Left lung (tissue), 10 donors: ENCODE results near the gene ADIPOR2. TPM values are rescaled to one million over a fixed set of nuclear protein-coding genes. Genes with fewer than 3 reads are reported as not detected.

ENCODE experiments used
- ATAC-seq: fragments of 200-7000 bp; cut with Tn5 transposase; one replicate; pipeline ENCODE4 v1.9.1; 2020; ENCODE audit warnings: moderate library complexity
- DNase-seq, 4 donors: peaks; one replicate each; pipeline ENCODE4 v3.0.0-alpha.2; 2013 to 2020
- H3K27ac ChIP-seq, 2 donors: fragments of 200-600 bp; sonication (generic) in 1 of 2; one replicate each; pipeline versions ENCODE4 v1.5.0 to v1.8.0; 2020 to 2021
- H3K27me3 ChIP-seq, 2 donors: fragments of 200-600 bp; sonication (generic) in 1 of 2; one replicate each; pipeline versions ENCODE4 v1.5.0 to v1.8.0; 2020 to 2021
- H3K36me3 ChIP-seq, 2 donors: fragments of 200-600 bp; sonication (generic) in 1 of 2; one replicate each; pipeline versions ENCODE4 v1.5.0 to v1.8.0; 2020 to 2021
- H3K4me1 ChIP-seq, 2 donors: fragments of 200-600 bp; one replicate each; pipeline ENCODE4 v1.8.0; 2021
- H3K4me3 ChIP-seq, 2 donors: fragments of 200-600 bp; sonication (generic) in 1 of 2; one replicate each; pipeline versions ENCODE4 v1.5.0 to v1.8.0; 2020 to 2021; ENCODE audit warnings: mild to moderate bottlenecking in 1 of 2
- H3K9me3 ChIP-seq, 2 donors: fragments of 200-600 bp; sonication (generic) in 1 of 2; one replicate each; pipeline versions ENCODE4 v1.5.0 to v1.8.0; 2020 to 2021
- intact Hi-C, 2 donors: fragments of 100-400 bp; cut with DNase I; formaldehyde crosslinking; loops; one replicate each; pipeline versions ENCODE4 v1.11.2 to v1.14.2; 2022
- polyA plus RNA-seq, 6 donors: library from polyadenylated mRNA; unstranded; fragments of 120-200 nt; gene quantifications; one replicate each; pipeline ENCODE4 v1.2.1, GENCODE V29; 2013; ENCODE audit not compliant: insufficient read length in 6 of 6
- total RNA-seq, 2 donors: library from RNA; stranded (reverse); fragmentation: NEBNext Ultra II Directional; extraction: Animal tissue kit (Norgen Biotek cat#: 25700); gene quantifications; one replicate each; pipeline ENCODE4 v1.2.1, GENCODE V29; 2021
- TF ChIP-seq, protein P1 (sequence below), 2 donors: fragments of 200-600 bp; sonication (generic) in 1 of 2; IDR thresholded peaks; one replicate each; pipeline versions ENCODE4 v1.5.0 to v1.8.0; 2021; ENCODE audit warnings: antibody characterized with exemption in 2 of 2
- donor health status: DM: no; HTN: yes; CAD: no.
- donor health status: DM: no; HTN: no; CAD: no.

Gene ADIPOR2
- total and polyA plus RNA-seq, 8 donors: 37.0 to 66.8 (median 41.7) TPM

DNA sequence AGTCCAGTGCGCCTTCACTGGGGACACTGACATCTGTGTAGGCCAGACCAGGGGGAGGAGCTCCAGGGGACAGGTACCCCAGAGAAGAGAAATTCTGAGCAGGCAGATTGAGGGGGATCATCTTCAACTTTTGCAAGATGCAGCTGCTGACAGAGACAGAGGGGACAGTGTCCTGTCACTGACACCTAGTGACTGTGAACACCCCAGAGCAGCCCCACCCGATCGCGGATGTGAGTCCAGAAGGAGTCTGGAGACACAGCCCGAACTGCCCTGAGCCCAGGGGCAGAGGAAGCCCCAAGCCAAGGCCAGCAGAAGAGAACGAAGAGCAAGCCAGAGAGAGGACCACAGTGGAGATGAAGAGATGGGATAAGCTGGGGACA is 107.8 kb downstream of the ADIPOR2 start:
- ATAC-seq (no peak), DNase-seq (peak in 1 of 4 donors; percentile 68)
- no peaks in the 10 kb centered on the region for H3K27me3 ChIP-seq
- no peak overlapping the region for H3K4me3 ChIP-seq
- peaks cover 0 to 29% of the 10 kb centered on the region in 2 donors for H3K4me1 ChIP-seq
- H3K36me3 ChIP-seq: no peaks in the 10 kb centered on the region
- H3K27ac ChIP-seq: peak overlapping the region in 1 of 2 donors; percentile 23
- H3K9me3 ChIP-seq: no peaks in the 10 kb centered on the region
- TF ChIP-seq, protein P1, sequence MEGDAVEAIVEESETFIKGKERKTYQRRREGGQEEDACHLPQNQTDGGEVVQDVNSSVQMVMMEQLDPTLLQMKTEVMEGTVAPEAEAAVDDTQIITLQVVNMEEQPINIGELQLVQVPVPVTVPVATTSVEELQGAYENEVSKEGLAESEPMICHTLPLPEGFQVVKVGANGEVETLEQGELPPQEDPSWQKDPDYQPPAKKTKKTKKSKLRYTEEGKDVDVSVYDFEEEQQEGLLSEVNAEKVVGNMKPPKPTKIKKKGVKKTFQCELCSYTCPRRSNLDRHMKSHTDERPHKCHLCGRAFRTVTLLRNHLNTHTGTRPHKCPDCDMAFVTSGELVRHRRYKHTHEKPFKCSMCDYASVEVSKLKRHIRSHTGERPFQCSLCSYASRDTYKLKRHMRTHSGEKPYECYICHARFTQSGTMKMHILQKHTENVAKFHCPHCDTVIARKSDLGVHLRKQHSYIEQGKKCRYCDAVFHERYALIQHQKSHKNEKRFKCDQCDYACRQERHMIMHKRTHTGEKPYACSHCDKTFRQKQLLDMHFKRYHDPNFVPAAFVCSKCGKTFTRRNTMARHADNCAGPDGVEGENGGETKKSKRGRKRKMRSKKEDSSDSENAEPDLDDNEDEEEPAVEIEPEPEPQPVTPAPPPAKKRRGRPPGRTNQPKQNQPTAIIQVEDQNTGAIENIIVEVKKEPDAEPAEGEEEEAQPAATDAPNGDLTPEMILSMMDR (IDR thresholded peaks at IDR 0.05): no peak
- intact Hi-C loops: loop anchor here (5.0 to 10.0 kb wide), 4 partner anchors 136 to 236 kb away; no protein-coding TSS in a partner anchor

DNA sequence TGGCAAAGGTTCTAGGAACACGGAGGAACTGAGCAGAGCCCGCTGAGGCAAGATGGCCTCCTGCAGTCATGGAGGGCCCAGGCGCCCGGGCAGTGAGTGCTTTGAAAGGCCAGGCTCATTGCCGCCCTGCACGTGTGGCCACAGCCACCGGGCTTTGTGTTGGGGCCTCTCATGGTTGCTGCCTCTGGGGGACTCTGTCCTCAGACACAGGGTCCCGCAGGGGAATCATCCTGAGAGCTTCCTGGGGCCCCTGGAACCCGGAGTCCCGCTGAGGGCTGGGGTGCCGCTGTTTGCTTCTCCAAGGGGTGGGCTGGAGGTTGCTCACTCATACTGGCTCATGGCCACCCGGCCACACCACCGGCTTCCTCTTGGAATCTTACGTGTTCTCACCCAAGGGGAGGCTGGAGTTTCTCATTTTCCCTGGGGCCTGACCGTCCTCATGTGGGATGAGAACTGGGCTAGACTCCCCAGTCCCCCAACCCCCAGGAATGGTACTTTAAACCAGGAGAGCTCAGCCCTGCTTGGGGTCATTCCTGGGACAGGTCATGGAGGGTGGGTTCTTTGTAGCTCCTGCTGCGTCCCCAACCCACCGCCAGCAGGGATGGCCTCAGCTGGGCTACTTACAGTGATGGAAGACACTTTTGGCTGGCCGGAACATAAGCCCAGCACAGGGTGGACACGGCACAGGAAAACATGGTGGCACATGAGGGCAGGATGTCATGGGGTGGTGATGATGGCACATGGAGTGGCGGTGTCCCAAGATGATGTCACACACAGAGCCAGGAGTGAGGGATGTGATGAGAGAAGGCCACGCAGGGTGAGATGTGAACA is 108.4 kb downstream of the ADIPOR2 start:
- TF ChIP-seq, protein P1 (IDR thresholded peaks at IDR 0.05): no peak
- intact Hi-C loops: loop anchor here (5.0 to 10.0 kb wide), 4 partner anchors 136 to 236 kb away; no protein-coding TSS in a partner anchor
- ATAC-seq: no peak

DNA sequence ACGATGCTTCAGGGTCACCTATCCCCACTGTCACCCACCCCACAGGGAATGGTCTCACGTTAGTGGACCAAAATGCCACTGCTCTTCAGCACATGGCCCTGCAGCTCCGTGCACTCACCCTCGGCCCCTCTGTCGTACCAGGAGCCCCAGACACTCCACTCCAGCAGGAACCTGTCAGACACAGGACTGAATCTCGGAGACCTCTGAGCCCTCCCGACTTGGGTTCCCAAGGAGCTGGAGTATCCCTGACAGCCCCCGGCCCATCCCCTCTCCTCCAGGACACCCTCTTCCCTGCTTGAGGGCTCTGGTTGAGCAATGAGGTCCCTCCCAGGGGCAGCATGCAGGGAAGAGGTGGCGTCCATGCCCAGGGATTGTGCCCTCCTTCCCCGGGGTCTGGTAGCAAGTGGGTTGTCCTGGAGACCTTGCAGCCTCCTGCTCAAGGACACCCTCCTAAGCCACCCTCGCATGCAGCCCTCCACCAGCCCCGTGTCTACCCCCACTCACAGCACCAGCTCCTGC is 109.1 kb downstream of the ADIPOR2 start:
- Histone ChIP-seq H3K4me3 (no peak overlapping the region), H3K4me1 (peaks cover 0 to 30% of the 10 kb centered on the region in 2 donors), H3K36me3 (no peaks in the 10 kb centered on the region), H3K27ac (no peak overlapping the region), H3K27me3 (no peaks in the 10 kb centered on the region), H3K9me3 (no peaks in the 10 kb centered on the region)
- no peak for ATAC-seq
- intact Hi-C loops: loop anchor here (5.0 to 10.0 kb wide), 4 partner anchors 135 to 235 kb away; no protein-coding TSS in a partner anchor
- peak in 1 of 4 donors; percentile 67 for DNase-seq
- TF ChIP-seq, protein P1 (IDR thresholded peaks at IDR 0.05): no peak

More for the DNA sequence above, 108.4 kb downstream of the ADIPOR2 start:
- Histone ChIP-seq H3K4me3 (no peak overlapping the region), H3K27me3 (no peaks in the 10 kb centered on the region), H3K4me1 (peaks cover 0 to 29% of the 10 kb centered on the region in 2 donors), H3K36me3 (no peaks in the 10 kb centered on the region), H3K9me3 (no peaks in the 10 kb centered on the region), H3K27ac (no peak overlapping the region)
- DNase-seq: peak in 1 of 4 donors; percentile 68

DNA sequence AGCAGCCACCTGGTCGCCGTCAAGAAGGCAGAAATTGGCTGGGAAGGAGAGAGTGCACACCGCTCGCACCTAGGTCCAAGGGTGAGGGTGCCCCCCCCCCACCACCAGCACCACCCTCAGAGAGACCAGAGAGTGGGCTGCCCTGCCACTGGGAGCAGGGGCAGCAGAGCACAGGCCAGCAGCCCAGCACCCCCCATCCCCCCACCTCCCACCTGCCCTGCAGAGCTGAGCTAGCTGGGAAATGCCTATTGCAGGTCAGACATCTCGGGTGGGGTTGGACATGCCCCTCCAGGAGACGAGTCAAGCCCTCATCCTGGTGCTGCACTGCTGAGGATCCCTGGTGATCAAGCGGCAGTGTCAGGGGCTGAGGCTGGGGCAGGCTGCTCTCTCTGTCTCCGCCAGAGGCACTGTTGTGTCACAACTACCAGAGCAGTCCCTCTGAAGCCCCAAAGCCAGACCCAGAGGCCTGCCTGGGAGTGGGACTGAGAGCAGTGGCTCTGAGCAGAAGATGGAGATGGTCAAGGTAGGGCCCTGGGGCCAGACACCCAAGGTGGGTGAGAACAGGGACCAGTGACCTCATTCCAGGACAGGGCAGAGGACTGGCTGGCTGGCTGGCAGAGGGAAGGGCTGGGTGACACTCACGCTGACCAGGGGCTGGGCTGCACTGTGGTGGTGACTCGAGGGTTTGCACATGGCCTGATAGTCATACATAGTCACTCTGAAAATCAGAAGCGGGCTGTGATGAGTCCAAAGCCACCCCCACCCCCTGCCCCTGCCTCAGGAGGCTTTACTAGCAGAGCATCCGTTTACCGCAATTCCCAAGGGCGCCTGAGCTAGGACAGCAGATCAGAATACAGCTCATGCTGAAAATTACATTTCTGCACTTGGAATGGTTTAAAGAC is 109.8 kb downstream of the ADIPOR2 start:
- Histone ChIP-seq H3K27ac (no peak overlapping the region), H3K27me3 (no peaks in the 10 kb centered on the region), H3K4me1 (peaks cover 0 to 23% of the 10 kb centered on the region in 2 donors), H3K4me3 (no peak overlapping the region), H3K9me3 (no peaks in the 10 kb centered on the region), H3K36me3 (no peaks in the 10 kb centered on the region)
- ATAC-seq (no peak), DNase-seq (peak in 1 of 4 donors; percentile 78)
- TF ChIP-seq, protein P1 (IDR thresholded peaks at IDR 0.05): peak in 1 of 2 donors; percentile 59
- intact Hi-C loops: no loop called here
